GM10248 (cell line): ENCODE data around the gene GAB2.

ENCODE experiments used
- CTCF ChIA-PET: fragments of 300-600 bp; sonication (Branson Sonifier 250); formaldehyde crosslinking; extraction: SDS; loops from one replicate; lab custom pipeline; 2021; ENCODE audit warnings: antibody characterized with exemption; lab: Yijun Ruan, JAX
- POLR2A ChIA-PET: fragments of 350-650 bp; sonication (Branson Sonifier 250); formaldehyde crosslinking; extraction: SDS; loops from one replicate; lab custom pipeline; 2020; ENCODE audit warnings: antibody characterized with exemption; lab: Yijun Ruan, JAX
- DNase-seq: peaks from one replicate; pipeline ENCODE4 v3.0.0; 2012; ENCODE audit errors: extremely low spot score
- CTCF ChIP-seq: IDR thresholded peaks from 2 replicates; pipeline ENCODE4 v1.5.1; 2012; ENCODE audit warnings: mild to moderate bottlenecking, low read depth; ENCODE audit errors: extremely low read depth, missing control alignments, control extremely low read depth

Gene GAB2

GRCh38 chr11:78262238-78262637 is 155.4 kb downstream of the GAB2 start:
- POLR2A ChIA-PET, result no interaction called here
- TF ChIP-seq CTCF, result no peak
- no peak for DNase-seq
- CTCF ChIA-PET, result interaction anchor here (1.0 to 2.5 kb wide), 7 partner anchors 9 to 302 kb away, joined by 3 to 9 read pairs (median 4); no protein-coding TSS in a partner anchor

GRCh38 chr11:78261828-78262227 is 155.8 kb downstream of the GAB2 start:
- CTCF ChIA-PET, result interaction anchor here (1.0 to 2.5 kb wide), 7 partner anchors 9 to 303 kb away, joined by 3 to 9 read pairs (median 4); no protein-coding TSS in a partner anchor

GRCh38 chr11:78261367-78261766 is 156.3 kb downstream of the GAB2 start:
- POLR2A ChIA-PET, result no interaction called here
- no peak for TF ChIP-seq CTCF
- CTCF ChIA-PET, result interaction anchor here (1.0 to 2.5 kb wide), 5 partner anchors 9 to 303 kb away, joined by 3 to 9 read pairs (median 4); no protein-coding TSS in a partner anchor
- no peak for DNase-seq

More at GRCh38 chr11:78261828-78262227, 155.8 kb downstream of the GAB2 start:
- DNase-seq, result no peak
- no peak for TF ChIP-seq CTCF
- POLR2A ChIA-PET, result no interaction called here

GRCh38 chr11:78259777-78260487 is 157.7 kb downstream of the GAB2 start:
- CTCF ChIA-PET, result interaction anchor here (0.6 to 1.3 kb wide), 2 partner anchors 9 to 22 kb away, joined by 3 read pairs; no protein-coding TSS in a partner anchor
- no peak for DNase-seq
- POLR2A ChIA-PET, result no interaction called here
- TF ChIP-seq CTCF, result no peak

- no peak for DNase-seq
- no peak for TF ChIP-seq CTCF
- CTCF ChIA-PET, result no interaction called here
- POLR2A ChIA-PET, result no interaction called here
These were observed 160.0 kb downstream of the GAB2 start for GRCh38 chr11:78257654-78258053.

GRCh38 chr11:78256962-78257361 is 160.7 kb downstream of the GAB2 start:
- no peak for TF ChIP-seq CTCF
- DNase-seq, result no peak
- ChIA-PET CTCF (interaction anchor here (1.0 kb wide), 1 partner anchor 9 kb away, joined by 3 read pairs; no protein-coding TSS in a partner anchor), POLR2A (no interaction called here)
